Right ventricle myocardium inferior (tissue), 1 donor: Measurements from ENCODE around the gene MAGEC3. TPM values are rescaled to one million over a fixed set of nuclear protein-coding genes. Genes with fewer than 3 reads are reported as not detected.
"Not testable (repeated sequence)": the region's sequence is repeated elsewhere in the genome, so short reads cannot be mapped to it uniquely, and the experiment has no call there.

Source experiments
- ATAC-seq: fragments of 200-7000 bp; cut with Tn5 transposase; one replicate; pipeline ENCODE4 v1.9.1; 2020; ENCODE audit warnings: mild to moderate bottlenecking, moderate library complexity
- DNase-seq: peaks from one replicate; pipeline ENCODE4 v3.0.0; 2021; ENCODE audit errors: missing footprints
- intact Hi-C: fragments of 100-400 bp; cut with DNase I; formaldehyde crosslinking; loops from one replicate; pipeline ENCODE4 v1.11.0; 2022
- long read RNA-seq: library from polyadenylated mRNA; unstranded; transcript quantifications from one replicate; pipeline ENCODE4 v2.0.0, GENCODE V29; 2021
- total RNA-seq: library from RNA; stranded (reverse); fragmentation: NEBNext Ultra II Directional; extraction: Animal tissue kit (Norgen Biotek cat#: 25700); gene quantifications from one replicate; pipeline ENCODE4 v1.2.1, GENCODE V29; 2021
- donor health status: DM: no; HTN: yes; CAD: no; lungs with severe emphysema.

Gene MAGEC3, protein sequence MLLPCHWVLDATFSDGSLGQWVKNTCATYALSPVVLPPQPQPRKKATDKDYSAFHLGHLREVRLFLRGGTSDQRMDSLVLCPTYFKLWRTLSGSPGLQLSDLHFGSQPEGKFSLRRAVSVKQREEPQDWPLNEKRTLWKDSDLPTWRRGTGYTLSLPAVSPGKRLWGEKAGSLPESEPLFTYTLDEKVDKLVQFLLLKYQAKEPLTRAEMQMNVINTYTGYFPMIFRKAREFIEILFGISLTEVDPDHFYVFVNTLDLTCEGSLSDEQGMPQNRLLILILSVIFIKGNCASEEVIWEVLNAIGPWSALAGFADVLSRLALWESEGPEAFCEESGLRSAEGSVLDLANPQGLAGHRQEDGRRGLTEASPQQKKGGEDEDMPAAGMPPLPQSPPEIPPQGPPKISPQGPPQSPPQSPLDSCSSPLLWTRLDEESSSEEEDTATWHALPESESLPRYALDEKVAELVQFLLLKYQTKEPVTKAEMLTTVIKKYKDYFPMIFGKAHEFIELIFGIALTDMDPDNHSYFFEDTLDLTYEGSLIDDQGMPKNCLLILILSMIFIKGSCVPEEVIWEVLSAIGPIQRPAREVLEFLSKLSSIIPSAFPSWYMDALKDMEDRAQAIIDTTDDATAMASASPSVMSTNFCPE
- total RNA-seq = not detected
- long read RNA-seq = 0 reads

DNA sequence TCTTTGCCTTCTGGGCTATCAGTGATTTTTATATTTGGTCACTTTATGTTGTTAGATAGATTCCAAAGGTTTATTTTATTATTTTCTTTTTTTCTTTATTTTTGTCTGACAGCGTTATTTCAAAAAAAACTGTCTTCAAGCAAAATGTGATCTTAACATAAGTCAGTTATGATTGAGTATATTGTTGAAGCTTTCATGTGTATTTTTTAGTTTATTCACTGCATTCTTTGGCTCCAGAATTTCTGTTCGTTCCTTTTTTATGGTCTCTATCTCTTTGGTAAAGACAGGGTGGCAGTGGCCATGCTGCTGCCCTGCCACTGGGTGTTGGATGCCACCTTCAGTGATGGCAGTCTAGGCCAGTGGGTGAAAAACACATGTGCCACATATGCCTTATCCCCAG lies at the start of gene MAGEC3:
Gene MAGEC3 (plus strand): TSS at position 301 of the 400 bp plus-strand sequence. CDS start 0 bp downstream, at position 301.
- no peak for DNase-seq
- no peak for ATAC-seq
- intact Hi-C loops = no loop called here

DNA sequence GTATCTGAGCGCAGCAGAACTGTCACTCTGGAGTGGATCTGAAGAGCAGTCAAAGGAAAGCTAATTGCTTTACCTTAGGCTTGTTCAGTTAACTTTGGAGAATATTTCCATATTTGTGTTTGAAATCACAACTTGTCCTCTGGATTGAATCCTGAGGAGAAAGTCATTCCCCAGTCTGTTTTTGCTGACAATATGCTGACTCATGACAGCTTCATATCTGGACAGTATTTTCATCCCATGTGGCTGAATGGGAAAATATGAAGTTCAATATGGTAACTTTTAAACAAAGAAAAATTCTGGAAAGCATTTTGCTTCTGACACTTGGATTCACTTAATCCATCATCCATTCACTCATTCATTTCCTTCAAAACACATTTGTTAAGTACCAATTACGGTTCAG lies 46.3 kb upstream of the MAGEC3 start:
- ATAC-seq = no peak
- no peak for DNase-seq
- intact Hi-C loops = no loop called here

DNA sequence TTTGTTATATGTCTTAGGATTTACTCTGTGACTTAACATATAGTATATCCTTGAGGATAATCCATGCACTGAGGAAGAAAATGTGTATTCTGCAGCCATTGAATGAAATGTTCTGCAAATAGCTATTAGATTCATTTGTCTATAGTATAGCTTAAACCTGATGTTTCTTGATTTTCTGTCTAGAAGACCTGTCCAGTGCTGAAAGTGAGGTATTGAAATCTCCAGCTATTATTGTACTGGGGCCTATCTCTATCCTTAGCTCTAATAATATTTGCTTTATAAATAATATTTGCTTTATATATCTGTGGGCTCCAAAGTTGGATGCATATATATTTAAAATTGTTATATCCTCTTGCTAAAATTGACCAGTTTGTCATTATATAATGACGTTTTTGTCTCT lies 26.7 kb upstream of the MAGEC3 start:
- intact Hi-C loops = no loop called here
- ATAC-seq (no peak), DNase-seq (no peak)

DNA sequence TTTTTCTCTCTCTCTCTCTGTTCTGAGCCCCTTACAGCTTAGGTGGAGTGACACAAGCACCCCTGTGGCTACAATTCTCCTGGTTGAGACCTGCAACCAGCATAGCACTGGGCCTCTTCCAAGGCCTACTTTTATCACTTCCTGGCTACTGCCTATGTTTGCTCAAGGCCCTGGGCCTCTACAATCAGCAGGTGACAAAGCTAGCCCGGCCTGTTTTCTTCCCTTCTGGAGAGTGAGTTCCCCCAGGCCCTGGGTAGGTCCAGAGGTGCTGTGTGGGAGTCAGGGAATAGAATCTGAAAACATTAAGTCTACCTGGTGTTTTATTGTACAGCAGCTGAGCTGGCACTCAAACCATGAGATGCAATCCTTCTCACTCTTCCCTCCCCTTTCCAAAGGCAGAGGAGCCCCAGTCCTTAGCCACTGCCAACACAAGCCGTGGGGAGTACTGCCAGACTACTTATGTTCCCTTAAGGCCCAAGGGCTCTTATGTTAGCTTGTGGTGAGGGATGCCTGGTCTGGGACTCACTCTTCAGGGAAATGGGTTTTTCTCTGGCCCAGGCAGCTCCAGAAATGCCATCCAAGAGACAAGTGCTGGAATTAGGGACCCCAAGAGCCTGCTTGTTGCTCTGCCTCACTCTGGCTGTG lies 23.8 kb upstream of the MAGEC3 start:
- ATAC-seq (no peak), DNase-seq (no peak)
- intact Hi-C loops = no loop called here

DNA sequence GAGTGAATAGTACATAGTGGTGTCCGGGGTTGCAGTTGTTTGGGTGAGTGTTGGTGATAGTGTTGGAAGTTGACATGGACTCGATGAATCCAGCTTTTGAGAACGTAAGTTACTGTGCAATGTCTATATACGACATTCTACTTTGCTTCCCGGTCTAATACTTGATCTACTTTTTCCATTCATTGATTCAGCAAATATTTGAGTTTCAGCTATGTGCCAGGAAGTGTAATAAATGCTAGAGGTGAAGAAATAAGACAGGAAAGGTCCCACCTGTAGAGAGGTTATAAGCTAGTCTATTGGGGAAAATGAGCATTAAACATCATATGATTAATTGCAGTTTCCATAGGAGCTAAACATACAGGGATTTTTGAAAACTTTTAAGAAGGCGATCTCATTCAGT lies 22.2 kb upstream of the MAGEC3 start:
- ATAC-seq (no peak), DNase-seq (no peak)
- intact Hi-C loops = no loop called here

DNA sequence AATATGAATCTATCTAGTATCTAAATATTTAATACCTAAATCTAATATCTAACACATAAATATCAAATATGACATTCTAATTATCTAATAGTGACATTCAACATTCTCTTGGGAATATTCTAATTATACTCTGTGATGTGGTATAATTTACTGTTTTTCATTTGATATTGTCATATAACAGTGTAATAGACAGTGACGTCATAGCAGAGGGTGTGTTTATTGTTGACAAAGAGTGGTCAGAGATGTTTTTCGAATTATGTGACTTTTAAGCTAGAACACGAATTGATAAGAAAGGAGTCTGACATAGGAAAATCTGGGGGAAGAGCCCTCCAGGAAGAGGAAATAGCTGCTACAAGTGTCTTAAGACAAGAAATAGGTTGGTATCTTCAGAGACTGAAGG lies 5.9 kb upstream of the MAGEC3 start:
- DNase-seq (no peak), ATAC-seq (no peak)
- intact Hi-C loops = no loop called here

DNA sequence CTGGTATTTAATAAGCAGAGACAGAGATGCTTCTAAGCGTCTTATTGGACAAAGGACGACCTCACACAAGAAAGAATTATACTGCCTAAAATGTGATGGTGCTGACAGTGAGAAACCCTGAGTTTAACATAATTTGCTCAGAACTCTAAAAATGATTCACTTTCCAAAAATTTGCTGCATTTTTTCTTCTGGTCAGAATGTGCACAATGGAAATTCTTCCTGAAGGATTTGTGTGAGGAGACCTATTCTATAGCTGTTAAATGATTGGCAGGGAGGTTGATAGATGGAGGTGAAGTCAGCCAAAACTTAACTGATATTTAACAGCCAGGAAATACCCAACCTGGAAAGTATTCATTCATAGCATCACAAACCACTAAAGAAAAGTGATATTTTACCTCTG lies 1.7 kb downstream of the MAGEC3 start:
- ATAC-seq (no peak), DNase-seq (no peak)
- intact Hi-C loops = no loop called here

DNA sequence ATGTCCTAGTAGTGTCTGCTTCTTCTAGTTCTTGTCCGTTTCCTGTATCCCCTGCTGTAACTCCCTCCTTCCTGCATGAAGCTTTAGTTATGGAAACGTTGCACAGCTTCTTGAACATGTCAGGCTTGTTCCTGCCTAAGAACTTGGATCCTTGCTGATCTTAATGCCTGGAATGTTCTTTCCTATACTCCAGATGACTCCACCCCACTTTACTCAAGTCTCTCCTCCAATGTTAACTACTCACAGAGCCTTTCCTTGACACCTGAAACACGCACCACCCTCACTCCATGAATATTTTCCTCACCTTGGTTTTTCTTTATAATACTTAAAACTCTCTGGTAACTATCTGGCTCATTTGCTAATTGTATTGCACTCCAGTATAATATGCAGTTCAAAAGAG lies 19.4 kb downstream of the MAGEC3 start:
- DNase-seq (no peak), ATAC-seq (no peak)
- intact Hi-C loops = no loop called here

DNA sequence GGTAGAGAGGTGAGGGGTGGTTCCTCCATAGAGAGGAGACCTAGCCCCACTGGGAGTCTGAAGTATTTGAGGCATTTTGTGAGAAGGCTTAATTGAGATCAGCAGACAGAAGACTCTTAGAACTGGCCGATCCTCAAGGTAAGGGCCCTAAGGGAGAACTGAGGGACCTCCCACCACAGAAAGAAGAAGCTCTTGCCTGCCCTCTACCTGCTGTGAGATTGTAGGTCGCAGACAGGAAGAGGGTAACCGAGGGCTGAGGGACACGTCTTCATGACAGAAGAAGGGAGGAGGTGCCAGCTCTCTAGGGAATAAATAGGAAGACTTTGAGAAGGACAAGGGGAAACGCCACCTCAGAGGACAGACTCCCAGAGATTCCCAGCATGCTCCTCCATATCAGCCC lies 41.5 kb downstream of the MAGEC3 start:
- no peak for DNase-seq
- no peak for ATAC-seq
- intact Hi-C loops = no loop called here

DNA sequence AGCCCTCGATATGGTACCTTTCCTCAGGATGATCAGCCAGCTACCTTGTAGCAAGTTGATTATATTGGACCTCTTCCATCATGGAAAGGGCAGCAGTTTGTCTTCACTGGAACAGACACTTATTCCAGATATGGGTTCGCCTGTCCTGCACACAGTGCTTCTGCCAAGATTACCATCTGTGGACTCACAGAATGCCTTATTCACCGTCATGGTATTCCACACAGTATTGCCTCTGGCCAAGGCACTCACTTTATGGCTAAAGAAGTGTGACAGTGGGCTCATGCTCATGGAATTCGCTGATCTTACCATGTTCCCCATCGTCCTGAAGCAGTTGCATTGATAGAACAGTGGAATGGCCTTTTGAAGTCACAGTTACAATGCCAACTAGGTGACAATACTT lies 50.7 kb downstream of the MAGEC3 start:
- intact Hi-C loops, ATAC-seq, DNase-seq: not testable (repeated sequence)

DNA sequence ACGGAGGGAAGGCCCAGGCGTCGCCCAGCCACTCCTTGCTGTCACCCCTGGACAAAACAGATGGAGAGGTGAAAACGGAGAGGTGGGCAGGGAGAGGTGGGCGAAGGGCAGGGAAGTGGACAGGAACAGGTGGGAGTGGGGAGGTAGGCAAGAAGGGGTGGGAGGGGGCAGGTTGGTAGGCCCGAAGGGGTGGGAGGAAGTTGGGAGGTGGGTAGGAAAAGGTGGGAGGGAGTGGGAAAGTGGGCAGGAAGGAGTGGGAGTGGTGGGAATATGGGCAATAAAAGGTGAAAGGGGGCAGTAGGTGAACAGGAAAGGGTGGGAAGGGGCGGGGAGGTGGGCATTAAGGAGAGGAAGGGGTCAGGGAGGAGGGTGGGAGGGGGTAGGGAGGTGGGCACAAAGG lies 56.6 kb downstream of the MAGEC3 start:
- ATAC-seq = no peak
- intact Hi-C loops = no loop called here
- no peak for DNase-seq

DNA sequence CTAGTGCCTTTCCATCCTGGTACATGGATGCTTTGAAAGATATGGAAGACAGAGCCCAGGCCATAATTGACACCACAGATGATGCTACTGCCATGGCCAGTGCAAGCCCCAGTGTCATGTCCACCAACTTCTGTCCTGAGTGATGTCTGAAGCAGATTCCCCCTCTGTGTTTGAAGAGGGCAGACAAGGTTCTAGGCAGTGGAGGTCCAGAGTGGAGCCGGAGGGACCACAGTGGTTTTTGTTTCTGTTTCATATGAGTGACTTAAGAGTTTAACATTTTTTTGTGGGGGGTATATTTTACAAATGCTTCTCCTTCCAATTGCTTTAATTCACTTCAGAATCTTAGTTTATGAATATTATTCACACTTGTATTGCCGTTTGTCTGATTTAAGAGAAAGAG lies 59.6 kb downstream of the MAGEC3 start:
- ATAC-seq (no peak), DNase-seq (no peak)
- intact Hi-C loops = no loop called here

DNA sequence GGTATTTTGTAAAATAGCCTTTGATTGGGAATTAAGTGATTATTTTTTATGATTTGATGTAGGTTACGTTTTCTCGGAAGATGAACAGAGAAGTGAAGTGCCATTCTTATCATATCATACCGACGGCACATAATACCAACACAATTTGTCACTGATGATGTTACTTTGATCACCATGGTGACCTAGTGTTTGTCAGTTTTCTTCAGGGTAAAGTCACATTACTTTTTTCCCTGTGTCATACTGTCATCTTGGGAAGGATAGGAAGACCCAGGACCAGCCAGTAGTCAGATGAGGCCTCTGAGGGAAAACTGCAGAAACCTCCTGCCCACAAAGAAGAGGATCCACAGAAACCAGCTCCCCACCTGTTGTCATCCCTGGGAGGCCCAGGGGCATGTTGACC lies 64.2 kb downstream of the MAGEC3 start:
- DNase-seq (no peak), ATAC-seq (no peak)
- intact Hi-C loops = no loop called here

DNA sequence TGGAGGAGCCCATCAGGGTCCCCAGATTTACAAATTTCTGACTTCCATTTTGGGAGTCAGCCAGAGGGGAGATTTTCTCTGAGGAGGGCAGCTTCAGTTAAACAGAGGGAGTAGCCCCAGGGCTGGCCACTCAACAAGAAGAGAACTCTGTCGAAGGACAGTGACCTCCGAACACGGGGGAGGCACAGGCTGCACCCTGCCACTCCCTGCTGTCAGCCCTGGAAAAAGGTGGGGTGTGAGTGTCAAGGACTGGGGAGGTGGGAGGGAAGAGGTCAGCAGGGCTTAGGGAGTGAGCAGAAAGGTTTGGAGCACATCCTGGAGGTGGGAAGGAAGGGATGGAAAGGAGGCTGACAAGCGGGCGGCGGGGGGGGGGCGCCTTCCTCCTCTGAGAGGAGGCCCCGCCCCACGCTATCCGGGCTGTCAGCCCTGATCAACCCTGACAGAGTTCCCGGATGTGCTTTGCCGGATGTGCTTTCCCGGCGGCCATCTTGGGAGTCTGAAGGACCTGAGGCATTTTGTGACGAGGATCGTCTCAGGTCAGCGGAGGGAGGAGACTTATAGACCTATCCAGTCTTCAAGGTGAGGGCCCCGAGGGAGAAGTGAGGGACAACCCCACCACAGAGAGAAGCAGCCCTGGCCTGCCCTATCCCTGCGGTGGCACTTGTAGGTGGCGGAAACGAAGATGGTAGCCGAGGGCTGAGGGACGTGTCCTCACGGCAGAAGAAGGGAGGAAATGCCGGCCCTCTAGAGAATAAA lies 65.5 kb downstream of the MAGEC3 start, which contains the start of gene MAGEC1:
Gene MAGEC1 (plus strand): TSS at position 495 of the 756 bp plus-strand sequence. CDS start 1,179 bp downstream, outside the sequence.
- DNase-seq = no peak
- no peak for ATAC-seq
- intact Hi-C loops = no loop called here

DNA sequence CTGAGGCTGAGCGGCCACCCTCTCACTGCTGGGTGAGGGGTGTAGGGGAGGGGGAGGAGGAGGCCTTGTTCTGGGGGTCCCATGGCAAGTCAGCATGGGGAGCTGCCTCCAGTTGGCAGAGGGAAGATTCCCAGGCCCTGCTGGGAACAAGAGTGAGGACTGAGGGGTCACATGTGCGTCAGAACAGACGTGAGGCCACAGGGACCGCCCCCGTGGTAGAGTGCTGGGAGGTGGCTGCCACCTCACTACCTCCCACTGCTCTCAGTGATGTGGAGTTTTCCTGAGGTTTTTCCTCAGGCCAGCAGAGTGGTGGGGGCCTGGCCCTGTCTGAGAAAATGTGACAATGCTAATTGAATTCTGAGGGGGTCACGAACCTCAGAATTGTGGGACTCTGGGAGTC lies 66.1 kb downstream of the MAGEC3 start:
- DNase-seq (no peak), ATAC-seq (no peak)
- intact Hi-C loops = no loop called here

DNA sequence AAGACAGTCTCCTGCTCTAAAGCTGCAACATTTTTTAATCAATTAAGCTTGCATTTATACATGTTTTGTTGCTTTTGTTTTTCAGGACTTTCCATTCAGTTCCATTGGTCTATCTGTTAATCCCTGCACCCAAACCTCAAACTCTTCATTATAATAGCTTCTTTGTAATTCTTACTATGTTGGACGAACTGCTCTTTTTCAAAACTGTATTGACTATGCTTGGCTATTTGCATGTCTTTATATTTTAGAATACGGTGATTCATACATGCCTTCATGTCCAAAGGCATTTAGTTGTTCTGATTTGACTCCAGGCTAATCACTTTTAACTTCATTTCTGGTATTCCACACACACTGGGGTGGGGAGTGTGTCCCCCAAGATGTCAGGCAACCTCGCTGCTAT lies 79.7 kb downstream of the MAGEC3 start:
- ATAC-seq = no peak
- DNase-seq = no peak
- intact Hi-C loops = no loop called here

DNA sequence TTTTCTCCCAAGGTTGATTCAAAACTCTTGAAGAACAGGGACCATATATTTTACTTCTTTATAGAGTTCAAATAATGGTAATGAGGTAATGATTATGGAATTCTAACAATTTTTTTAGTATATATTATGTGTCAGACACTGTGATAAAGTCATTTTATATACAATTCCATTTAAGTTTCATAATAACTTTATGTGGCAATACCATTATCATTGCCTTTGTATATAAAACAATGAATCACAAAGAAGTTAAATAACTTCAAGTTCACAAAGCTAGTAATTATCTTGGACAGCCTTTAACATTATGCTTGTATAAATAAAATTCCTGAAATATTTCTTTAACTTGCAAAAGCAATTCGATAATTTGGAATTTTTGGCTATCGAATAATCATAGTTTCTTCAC lies 86.2 kb downstream of the MAGEC3 start:
- intact Hi-C loops = no loop called here
- DNase-seq (no peak), ATAC-seq (no peak)

DNA sequence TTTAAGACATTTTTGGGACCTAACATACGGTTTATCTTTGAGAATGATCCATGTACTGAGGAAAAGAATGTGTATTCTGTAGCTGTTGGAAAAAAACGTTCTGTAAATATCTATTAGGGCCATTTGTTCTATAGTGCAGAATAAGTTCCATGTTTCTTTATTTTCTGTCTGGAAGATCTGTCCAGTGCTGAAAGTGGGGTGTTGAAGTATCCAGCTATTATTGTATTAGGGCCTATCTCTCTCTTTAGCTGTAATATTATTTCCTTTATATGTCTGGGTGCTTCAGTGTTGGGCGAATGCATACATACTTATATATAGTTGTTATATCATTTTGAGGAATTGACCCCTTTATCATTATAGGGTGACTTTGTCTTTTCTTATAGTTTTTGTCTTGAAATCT lies 90.3 kb downstream of the MAGEC3 start:
- intact Hi-C loops = no loop called here
- no peak for ATAC-seq
- no peak for DNase-seq

DNA sequence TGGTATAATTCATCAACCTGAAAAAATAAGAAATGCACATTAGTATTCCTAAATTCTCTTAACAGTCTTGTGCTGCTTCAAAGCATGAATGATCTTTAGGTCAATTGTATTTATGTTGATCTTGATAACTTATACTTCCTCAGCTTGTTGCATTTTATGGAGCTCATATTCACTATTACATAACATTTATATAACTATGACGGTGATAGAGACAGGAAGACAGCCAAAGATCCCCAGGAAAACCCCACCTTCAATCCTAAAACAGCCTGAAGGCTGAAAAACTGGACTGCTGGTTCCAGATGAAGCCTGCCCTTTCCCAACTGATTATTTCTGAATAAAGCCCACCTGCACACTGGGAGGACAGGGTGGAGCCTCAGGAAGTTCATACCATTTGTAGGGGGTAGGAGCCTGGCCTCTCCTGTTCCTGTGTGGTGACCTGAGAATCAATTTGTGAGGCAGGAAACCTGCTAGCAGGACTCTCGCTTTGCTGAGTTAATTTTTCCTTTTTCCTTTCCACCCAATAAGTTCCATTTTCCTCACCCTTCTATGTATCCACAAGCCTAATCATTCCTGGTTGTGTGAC lies 96.0 kb downstream of the MAGEC3 start:
- no peak for DNase-seq
- intact Hi-C loops = no loop called here
- ATAC-seq = no peak
